Ishikawa (cell line): ENCODE data around the gene CCDC141.

ENCODE experiments used
- EP300 ChIP-seq: IDR thresholded peaks from 2 replicates; pipeline ENCODE4 v1.6.1; 2012; ENCODE audit warnings: borderline replicate concordance
- USF1 ChIP-seq: IDR thresholded peaks from 2 replicates; pipeline ENCODE4 v1.6.1; 2012
- YY1 ChIP-seq: IDR thresholded peaks from 2 replicates; pipeline ENCODE4 v1.6.1; 2012; ENCODE audit warnings: low read depth
- TF ChIP-seq, protein P1 (sequence below): IDR thresholded peaks from 2 replicates; pipeline ENCODE4 v1.6.1; 2012

DNA sequence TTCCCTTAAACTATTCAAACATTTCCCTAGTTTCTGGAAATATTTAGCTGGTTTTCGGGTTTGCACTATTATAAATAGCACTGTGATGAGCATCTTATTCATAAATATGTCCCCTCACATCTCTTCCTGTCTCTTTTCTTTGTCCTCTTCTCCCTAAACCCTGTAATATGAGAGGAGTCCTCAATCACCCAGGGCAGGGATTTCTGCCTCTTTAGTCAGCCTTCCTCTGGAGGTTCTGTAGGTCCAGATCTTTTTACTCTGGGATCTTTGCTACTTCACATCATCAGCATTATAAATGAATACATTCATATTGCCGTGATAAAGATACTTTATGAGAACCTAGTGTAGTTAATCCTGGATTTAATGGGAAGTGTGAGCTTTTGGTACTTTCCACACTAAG, 154.8 kb downstream of the CCDC141 start:
- TF ChIP-seq YY1: no peak
- no peak for TF ChIP-seq EP300
- no peak for TF ChIP-seq USF1
- TF ChIP-seq, protein P1, sequence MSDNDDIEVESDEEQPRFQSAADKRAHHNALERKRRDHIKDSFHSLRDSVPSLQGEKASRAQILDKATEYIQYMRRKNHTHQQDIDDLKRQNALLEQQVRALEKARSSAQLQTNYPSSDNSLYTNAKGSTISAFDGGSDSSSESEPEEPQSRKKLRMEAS: no peak
